Measurements from ENCODE around the gene LRRC37A2.
"Not testable (repeated sequence)": the region's sequence is repeated elsewhere in the genome, so short reads cannot be mapped to it uniquely, and the experiment has no call there.

Gene LRRC37A2

GRCh38 chr17:46598344-46598931, 86.2 kb downstream of the LRRC37A2 start:
- not testable (repeated sequence) for DNase-seq

- DNase-seq: not testable (repeated sequence)
These were observed 88.5 kb downstream of the LRRC37A2 start for GRCh38 chr17:46600767-46601166.

GRCh38 chr17:46603125-46603524, 90.9 kb downstream of the LRRC37A2 start:
- DNase-seq: not testable (repeated sequence)

Data from stimulated activated CD4-positive, alpha-beta T cell treated with anti-CD3 and anti-CD28 coated beads, Interleukin-15, amount 100 ng/mL, for 24 hours (primary cell).